Inferior parietal cortex (tissue), 1 donor: Measurements from ENCODE around the gene POLR2B.
"Not testable (repeated sequence)": the region's sequence is repeated elsewhere in the genome, so short reads cannot be mapped to it uniquely, and the experiment has no call there.

ENCODE experiments used
- DNase-seq: peaks from one replicate; pipeline ENCODE4 v3.0.0-alpha.2; 2016; ENCODE audit errors: extremely low spot score

Gene POLR2B

GRCh38 chr4:57053508-57053907 lies 74.8 kb downstream of the POLR2B start:
- DNase-seq, result no peak

GRCh38 chr4:57055886-57056285 lies 77.2 kb downstream of the POLR2B start:
- DNase-seq, result no peak

GRCh38 chr4:57059890-57060716 lies 81.4 kb downstream of the POLR2B start:
- no peak for DNase-seq

- not testable (repeated sequence) for DNase-seq
These were observed 82.0 kb downstream of the POLR2B start for GRCh38 chr4:57060717-57061067.

- DNase-seq, result no peak
These were observed 82.7 kb downstream of the POLR2B start for GRCh38 chr4:57061395-57061794.

- no peak for DNase-seq
These were observed 84.8 kb downstream of the POLR2B start for GRCh38 chr4:57063518-57063917.

GRCh38 chr4:57064120-57064519 lies 85.4 kb downstream of the POLR2B start:
- DNase-seq, result no peak

- DNase-seq, result no peak
These were observed 86.4 kb downstream of the POLR2B start for GRCh38 chr4:57064811-57065711.

- no peak for DNase-seq
These were observed 87.2 kb downstream of the POLR2B start for GRCh38 chr4:57065730-57066482.

GRCh38 chr4:57068237-57068981 lies 89.7 kb downstream of the POLR2B start:
- DNase-seq, result no peak

GRCh38 chr4:57070461-57070860 lies 91.8 kb downstream of the POLR2B start:
- DNase-seq, result no peak

GRCh38 chr4:57071326-57071725 lies 92.6 kb downstream of the POLR2B start:
- DNase-seq, result no peak

GRCh38 chr4:57073559-57073958 lies 94.9 kb downstream of the POLR2B start:
- DNase-seq, result no peak

GRCh38 chr4:57074744-57075143 lies 96.0 kb downstream of the POLR2B start:
- DNase-seq, result no peak

- no peak for DNase-seq
These were observed 96.7 kb downstream of the POLR2B start for GRCh38 chr4:57075367-57075766.

GRCh38 chr4:57076646-57077045 lies 98.0 kb downstream of the POLR2B start:
- DNase-seq, result no peak

GRCh38 chr4:57077550-57078343 lies 99.1 kb downstream of the POLR2B start:
- DNase-seq, result no peak

GRCh38 chr4:57078685-57079521 lies 100.2 kb downstream of the POLR2B start:
- no peak for DNase-seq
